ENCODE results near the gene MYRF. TPM values are rescaled to one million over a fixed set of nuclear protein-coding genes. Genes with fewer than 3 reads are reported as not detected.

MYRF gene
- total RNA-seq, 3 donors from 2014 or later: 7.8 to 15.6 (median 10.2) TPM

DNA sequence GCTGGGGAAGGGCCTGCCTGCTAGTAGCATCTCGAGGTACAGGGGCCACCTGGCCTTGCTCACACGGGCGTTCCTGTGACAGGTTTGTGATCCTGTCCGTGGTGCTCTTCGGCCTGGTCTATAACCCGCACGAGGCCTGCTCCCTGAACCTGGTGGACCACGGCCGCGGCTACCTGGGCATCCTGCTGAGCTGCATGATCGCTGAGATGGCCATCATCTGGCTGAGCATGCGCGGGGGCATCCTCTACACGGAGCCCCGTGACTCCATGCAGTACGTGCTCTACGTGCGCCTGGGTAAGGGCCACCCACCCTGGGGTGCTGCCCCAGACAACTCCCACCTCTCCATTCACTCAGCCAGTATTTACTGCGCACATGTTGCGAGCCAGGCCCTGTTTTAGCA, 31.8 kb upstream of the MYRF start:
- H3K36me3 ChIP-seq (ENCODE audit: low read depth): no peaks in the 10 kb centered on the region
- H3K4me3 ChIP-seq: no peak overlapping the region
- intact Hi-C loops (cut with DNase I, micrococcal nuclease): no loop called here
- H3K4me1 ChIP-seq (ENCODE audit: low read depth): peaks cover 9% of the 10 kb centered on the region
- TF ChIP-seq, protein P1, sequence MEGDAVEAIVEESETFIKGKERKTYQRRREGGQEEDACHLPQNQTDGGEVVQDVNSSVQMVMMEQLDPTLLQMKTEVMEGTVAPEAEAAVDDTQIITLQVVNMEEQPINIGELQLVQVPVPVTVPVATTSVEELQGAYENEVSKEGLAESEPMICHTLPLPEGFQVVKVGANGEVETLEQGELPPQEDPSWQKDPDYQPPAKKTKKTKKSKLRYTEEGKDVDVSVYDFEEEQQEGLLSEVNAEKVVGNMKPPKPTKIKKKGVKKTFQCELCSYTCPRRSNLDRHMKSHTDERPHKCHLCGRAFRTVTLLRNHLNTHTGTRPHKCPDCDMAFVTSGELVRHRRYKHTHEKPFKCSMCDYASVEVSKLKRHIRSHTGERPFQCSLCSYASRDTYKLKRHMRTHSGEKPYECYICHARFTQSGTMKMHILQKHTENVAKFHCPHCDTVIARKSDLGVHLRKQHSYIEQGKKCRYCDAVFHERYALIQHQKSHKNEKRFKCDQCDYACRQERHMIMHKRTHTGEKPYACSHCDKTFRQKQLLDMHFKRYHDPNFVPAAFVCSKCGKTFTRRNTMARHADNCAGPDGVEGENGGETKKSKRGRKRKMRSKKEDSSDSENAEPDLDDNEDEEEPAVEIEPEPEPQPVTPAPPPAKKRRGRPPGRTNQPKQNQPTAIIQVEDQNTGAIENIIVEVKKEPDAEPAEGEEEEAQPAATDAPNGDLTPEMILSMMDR (IDR thresholded peaks at IDR 0.05): no peak
- DNase-seq (no peak), ATAC-seq (no peak)
- H3K9me3 ChIP-seq: no peaks in the 10 kb centered on the region

DNA sequence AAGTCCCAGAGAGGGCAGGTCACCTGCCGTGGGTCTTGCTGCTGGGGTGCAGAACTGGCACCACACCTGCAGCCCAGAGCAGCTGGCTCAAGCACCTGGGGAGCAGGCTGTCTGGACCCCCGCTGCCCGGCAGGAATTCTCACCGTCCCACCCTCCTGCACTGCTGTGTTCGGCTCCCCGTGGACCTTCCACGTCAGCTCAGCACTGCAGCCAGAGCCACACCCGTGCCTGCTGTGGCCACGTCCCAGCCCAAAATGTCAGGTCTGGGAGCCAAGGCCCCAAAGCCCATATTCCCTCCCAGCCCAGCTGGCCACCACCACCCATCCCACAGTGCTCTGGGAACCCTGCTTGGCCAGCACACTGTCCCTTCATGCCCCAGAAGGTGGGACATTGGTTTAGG, 28.0 kb upstream of the MYRF start:
- TF ChIP-seq, protein P1 (IDR thresholded peaks at IDR 0.05): no peak
- H3K4me3 ChIP-seq: no peak overlapping the region
- no peaks in the 10 kb centered on the region for H3K9me3 ChIP-seq
- no peaks in the 10 kb centered on the region for H3K36me3 ChIP-seq (ENCODE audit: low read depth)
- no peaks in the 10 kb centered on the region for H3K4me1 ChIP-seq (ENCODE audit: low read depth)
- intact Hi-C loops (cut with DNase I, micrococcal nuclease): no loop called here
- ATAC-seq: no peak
- DNase-seq: no peak

DNA sequence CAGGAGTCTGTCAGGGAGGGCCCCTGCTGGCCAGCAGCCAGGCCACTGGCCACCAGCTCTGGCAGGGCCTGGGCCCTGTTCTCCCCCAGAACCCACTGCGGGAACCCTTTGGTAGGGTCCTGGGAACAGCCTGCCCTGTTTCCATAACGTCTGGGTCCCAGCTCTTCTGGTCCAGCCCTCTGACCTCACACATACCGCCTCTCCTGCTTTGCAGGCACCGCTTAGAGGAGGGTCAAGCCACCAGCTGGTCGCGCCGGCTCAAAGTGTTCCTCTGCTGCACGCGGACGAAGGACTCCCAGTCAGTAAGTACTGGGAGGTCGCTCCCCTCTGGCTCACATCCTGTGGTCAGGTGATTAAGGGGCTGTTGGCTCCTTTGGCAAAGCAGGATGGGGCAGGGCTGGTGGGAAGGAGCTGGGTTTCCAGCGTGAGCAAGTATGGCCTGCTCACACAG, 26.6 kb upstream of the MYRF start:
- no peak overlapping the region for H3K4me3 ChIP-seq
- TF ChIP-seq, protein P1 (IDR thresholded peaks at IDR 0.05): no peak
- intact Hi-C loops (cut with DNase I, micrococcal nuclease): no loop called here
- no peaks in the 10 kb centered on the region for H3K9me3 ChIP-seq
- DNase-seq: no peak
- no peaks in the 10 kb centered on the region for H3K4me1 ChIP-seq (ENCODE audit: low read depth)
- ATAC-seq: no peak
- no peaks in the 10 kb centered on the region for H3K36me3 ChIP-seq (ENCODE audit: low read depth)

DNA sequence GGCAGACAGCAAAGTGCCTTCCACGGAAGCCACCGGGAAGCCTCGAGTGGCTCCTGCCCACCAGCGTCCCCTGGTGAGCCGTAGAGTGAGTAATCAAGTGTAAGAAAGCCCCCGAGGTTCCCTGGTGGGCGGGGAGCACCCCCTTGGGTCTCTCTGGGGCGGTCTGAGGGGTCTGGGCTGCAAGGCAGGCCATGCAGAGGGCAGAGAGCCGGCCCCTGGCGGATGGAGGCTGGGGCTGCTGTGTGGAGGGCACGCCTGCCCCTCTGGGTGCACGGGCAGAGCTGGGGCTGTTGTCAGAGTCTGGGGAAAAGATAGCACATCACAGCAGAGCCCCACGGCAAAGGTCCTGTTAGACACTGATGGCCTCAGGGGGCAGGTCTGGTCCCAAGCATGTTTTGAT, 25.7 kb upstream of the MYRF start:
- H3K4me1 ChIP-seq (ENCODE audit: low read depth): no peaks in the 10 kb centered on the region
- intact Hi-C loops (cut with DNase I, micrococcal nuclease): no loop called here
- DNase-seq (no peak), ATAC-seq (no peak)
- TF ChIP-seq, protein P1 (IDR thresholded peaks at IDR 0.05): no peak
- no peaks in the 10 kb centered on the region for H3K36me3 ChIP-seq (ENCODE audit: low read depth)
- no peaks in the 10 kb centered on the region for H3K9me3 ChIP-seq
- no peak overlapping the region for H3K4me3 ChIP-seq

DNA sequence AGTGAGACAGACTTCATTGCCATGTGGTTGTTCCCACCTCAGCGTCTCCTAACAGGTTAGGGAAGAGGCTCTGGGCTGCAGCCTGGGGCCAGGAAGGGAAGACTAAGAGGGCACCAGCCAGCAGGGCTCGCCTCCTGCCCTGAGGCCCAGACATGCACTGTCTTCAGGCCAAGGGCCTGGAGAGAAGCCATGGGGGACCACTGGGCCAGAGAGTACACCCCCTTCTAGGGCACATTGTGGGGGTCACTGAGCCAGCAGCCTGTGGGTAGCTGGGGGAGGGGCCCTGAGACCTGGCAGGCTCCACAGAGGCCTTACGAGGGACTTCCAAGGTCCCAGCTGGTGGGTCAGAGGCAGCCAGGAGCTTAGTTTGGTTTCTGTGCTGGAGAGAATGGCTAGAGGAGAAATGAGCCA, 25.0 kb upstream of the MYRF start:
- no peak for DNase-seq
- no peak for ATAC-seq
- H3K4me3 ChIP-seq: no peak overlapping the region
- no peaks in the 10 kb centered on the region for H3K36me3 ChIP-seq (ENCODE audit: low read depth)
- intact Hi-C loops (cut with DNase I, micrococcal nuclease): no loop called here
- no peaks in the 10 kb centered on the region for H3K9me3 ChIP-seq
- no peaks in the 10 kb centered on the region for H3K4me1 ChIP-seq (ENCODE audit: low read depth)
- TF ChIP-seq, protein P1 (IDR thresholded peaks at IDR 0.05): no peak

Measured in mucosa of descending colon (tissue), 3 donors.